ENCODE results near the gene ZNF710.
"Not testable (repeated sequence)": the region's sequence is repeated elsewhere in the genome, so short reads cannot be mapped to it uniquely, and the experiment has no call there.

The ZNF710 gene

DNA sequence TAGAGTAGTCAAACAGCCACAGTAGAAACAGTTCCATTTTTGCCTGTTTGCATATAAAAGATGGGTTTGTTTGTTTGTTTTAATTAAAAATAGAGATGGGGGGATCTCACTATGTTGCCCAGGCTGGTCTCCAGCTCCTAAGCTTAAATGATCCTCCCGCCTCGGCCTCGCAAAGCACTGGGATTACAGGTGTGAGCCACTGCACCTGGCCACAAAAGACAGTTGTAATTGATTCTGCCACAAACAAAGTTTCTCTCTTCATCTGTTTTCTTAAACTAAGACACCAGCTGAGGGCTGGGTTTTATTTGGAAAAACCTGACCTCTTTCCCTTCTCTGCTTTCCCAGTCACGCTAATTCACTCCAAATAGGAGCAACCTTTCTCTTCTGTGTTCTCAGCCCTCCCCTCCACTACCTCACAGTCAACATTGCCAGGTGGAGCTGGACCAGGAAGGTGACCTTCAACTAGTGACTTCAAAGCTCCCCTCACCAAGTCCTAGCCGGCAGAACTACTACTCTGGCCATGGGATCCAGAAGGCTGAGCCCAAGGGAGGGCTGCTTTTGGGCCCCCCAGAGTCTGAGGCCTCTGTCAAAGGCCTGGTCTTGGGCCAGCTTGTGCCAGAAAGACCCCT, 102.7 kb downstream of the ZNF710 start:
- Histone ChIP-seq H3K36me3 (ENCODE audit: control insufficient read depth in 1 of 2, insufficient read depth in 2 of 2, low read length in 2 of 2) (no peaks in the 10 kb centered on the region), H3K27me3 (ENCODE audit: low read depth, low read length) (no peaks in the 10 kb centered on the region), H3K4me1 (ENCODE audit: control insufficient read depth in 1 of 2, insufficient read depth in 2 of 2, low read length in 2 of 2) (peaks cover 9 to 25% of the 10 kb centered on the region in 2 donors), H3K4me3 (ENCODE audit: low read depth in 1 of 2, low read length in 2 of 2) (no peak overlapping the region), H3K9me3 (ENCODE audit: control insufficient read depth in 1 of 2, low read length in 2 of 2) (no peaks in the 10 kb centered on the region), H3K27ac (ENCODE audit: low read length) (peak overlapping the region; percentile 55)

DNA sequence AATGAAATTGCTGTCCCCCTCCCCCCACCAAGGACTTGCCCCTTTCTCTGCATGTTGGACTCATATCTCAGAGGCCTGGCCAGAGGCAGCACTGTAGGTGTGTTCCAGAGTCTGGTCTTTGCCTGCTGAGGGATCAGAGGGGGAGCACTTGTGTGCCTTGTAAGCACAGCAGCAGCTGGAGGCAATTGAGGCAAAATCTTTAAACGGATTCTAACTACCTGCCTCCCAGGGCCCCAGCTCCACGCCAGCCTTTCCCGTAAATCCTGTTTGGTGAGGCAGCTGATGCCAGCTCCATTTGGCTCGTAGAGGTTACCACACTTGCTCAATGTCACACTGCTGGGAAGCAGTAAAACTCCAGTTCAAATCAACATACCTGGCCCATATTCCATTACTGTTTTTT, 103.4 kb downstream of the ZNF710 start:
- H3K4me3 ChIP-seq (ENCODE audit: low read depth in 1 of 2, low read length in 2 of 2), result no peak overlapping the region
- H3K9me3 ChIP-seq (ENCODE audit: control insufficient read depth in 1 of 2, low read length in 2 of 2), result no peaks in the 10 kb centered on the region
- H3K36me3 ChIP-seq (ENCODE audit: control insufficient read depth in 1 of 2, insufficient read depth in 2 of 2, low read length in 2 of 2), result no peaks in the 10 kb centered on the region
- H3K27me3 ChIP-seq (ENCODE audit: low read depth, low read length), result no peaks in the 10 kb centered on the region
- H3K4me1 ChIP-seq (ENCODE audit: control insufficient read depth in 1 of 2, insufficient read depth in 2 of 2, low read length in 2 of 2), result peaks cover 9 to 23% of the 10 kb centered on the region in 2 donors
- H3K27ac ChIP-seq (ENCODE audit: low read length), result peak overlapping the region; percentile 55

DNA sequence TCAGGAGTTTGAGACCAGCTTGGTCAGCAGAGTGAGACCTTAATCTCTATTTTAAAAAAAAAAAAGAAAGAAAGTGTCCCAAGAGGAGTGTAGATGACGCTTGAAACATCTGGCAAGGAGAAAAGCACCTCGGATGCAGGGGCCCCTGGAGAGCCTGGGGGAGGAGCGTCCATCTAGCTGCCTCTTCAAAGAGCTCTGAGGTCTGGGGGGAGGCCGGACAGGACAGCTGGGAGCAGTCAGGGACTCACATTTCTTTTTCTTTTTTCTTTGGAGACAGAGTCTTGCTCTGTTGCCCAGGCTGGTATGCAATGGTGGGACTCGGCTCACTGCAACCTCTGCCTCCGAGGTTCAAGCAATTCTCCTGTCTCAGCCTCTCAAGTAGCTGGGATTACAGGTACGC, 104.4 kb downstream of the ZNF710 start:
- Histone ChIP-seq H3K4me3 (ENCODE audit: low read depth in 1 of 2, low read length in 2 of 2) (no peak overlapping the region), H3K27ac (ENCODE audit: low read length) (no peak overlapping the region), H3K36me3 (ENCODE audit: control insufficient read depth in 1 of 2, insufficient read depth in 2 of 2, low read length in 2 of 2) (no peaks in the 10 kb centered on the region), H3K4me1 (ENCODE audit: control insufficient read depth in 1 of 2, insufficient read depth in 2 of 2, low read length in 2 of 2) (peaks cover 8 to 15% of the 10 kb centered on the region in 2 donors), H3K9me3 (ENCODE audit: control insufficient read depth in 1 of 2, low read length in 2 of 2) (no peaks in the 10 kb centered on the region), H3K27me3 (ENCODE audit: low read depth, low read length) (no peaks in the 10 kb centered on the region)

DNA sequence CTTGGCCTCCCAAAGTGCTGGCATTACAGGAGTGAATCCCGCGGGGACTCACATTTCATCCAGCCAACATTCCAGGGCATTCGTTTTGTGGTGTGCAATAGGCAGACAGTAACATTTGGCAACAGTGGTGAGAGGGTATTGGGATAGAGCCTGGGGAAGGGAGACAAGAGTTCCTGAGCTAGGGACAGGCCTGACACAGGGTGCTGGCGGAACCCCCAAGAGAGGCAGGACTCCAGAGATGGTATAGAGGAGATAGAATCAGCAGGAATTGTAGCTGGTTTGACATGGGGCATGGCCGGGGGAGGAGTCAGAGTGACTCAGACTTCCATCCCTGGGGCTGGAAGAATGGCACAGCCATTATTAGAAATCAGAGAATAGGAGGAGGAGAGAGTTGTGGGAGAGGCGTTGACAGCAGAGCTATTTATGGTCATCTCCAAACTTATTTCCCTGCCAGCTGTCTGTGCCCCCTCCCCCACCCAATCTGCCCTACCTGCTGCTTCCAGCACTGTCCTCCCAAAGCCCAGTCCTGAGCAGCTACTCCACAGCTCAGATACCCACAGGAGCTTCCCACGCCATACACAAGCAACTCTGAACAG, 105.5 kb downstream of the ZNF710 start:
- Histone ChIP-seq H3K36me3 (ENCODE audit: control insufficient read depth in 1 of 2, insufficient read depth in 2 of 2, low read length in 2 of 2) (no peaks in the 10 kb centered on the region), H3K27ac (ENCODE audit: low read length) (peak overlapping the region; percentile 83)

DNA sequence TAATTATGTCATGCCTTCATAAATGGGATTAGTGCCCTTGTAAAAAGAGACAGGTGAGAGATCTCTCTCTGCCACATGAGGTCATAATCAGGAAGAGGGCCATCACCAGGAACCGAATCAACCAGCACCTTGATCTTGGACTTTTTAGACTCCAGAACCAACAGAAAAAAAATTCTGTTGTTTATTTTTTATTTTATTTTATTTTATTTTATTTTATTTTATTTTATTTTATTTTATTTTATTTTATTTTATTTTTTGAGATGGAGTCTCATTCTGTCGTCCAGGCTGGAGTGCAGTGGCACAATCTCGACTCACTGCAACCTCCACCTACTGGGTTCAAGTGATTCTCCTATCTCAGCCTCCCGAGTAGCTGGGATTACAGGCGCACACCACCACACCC, 106.9 kb downstream of the ZNF710 start:
- H3K36me3 ChIP-seq (ENCODE audit: control insufficient read depth in 1 of 2, insufficient read depth in 2 of 2, low read length in 2 of 2); H3K27me3 ChIP-seq (ENCODE audit: low read depth, low read length); H3K27ac ChIP-seq (ENCODE audit: low read length); H3K4me3 ChIP-seq (ENCODE audit: low read depth in 1 of 2, low read length in 2 of 2); H3K4me1 ChIP-seq (ENCODE audit: control insufficient read depth in 1 of 2, insufficient read depth in 2 of 2, low read length in 2 of 2); H3K9me3 ChIP-seq (ENCODE audit: control insufficient read depth in 1 of 2, low read length in 2 of 2): not testable (repeated sequence)

More for the DNA sequence above, 105.5 kb downstream of the ZNF710 start:
- Histone ChIP-seq H3K9me3 (ENCODE audit: control insufficient read depth in 1 of 2, low read length in 2 of 2) (no peaks in the 10 kb centered on the region), H3K27me3 (ENCODE audit: low read depth, low read length) (no peaks in the 10 kb centered on the region), H3K4me1 (ENCODE audit: control insufficient read depth in 1 of 2, insufficient read depth in 2 of 2, low read length in 2 of 2) (peaks cover 0 to 5% of the 10 kb centered on the region in 2 donors), H3K4me3 (ENCODE audit: low read depth in 1 of 2, low read length in 2 of 2) (no peak overlapping the region)

DNA sequence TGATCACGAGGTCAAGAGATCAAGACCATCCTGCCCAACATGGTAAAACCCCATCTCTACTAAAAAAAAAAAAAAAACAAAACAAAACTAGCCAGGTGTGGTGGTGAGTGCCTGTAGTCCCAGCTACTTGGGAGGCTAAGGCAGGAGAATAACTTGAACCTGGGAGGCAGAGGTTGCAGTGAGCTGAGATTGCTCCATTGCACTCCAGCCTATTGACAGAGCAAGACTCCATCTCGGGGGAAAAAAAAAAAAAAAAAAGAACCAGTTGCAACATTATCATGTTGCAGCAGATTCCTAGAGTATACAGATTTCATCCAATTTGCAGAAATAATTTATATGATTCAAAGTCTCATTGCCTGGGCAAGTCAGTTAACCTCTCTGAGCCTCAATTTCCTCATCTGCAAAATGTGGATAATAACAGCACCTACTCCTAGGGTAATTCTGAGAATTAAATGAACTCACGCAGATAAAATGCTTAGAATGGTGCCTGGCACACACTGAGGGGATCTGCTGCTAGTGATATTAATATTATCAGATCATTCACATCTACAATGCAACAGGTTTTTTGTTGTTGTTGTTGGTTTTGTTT, 108.1 kb downstream of the ZNF710 start:
- not testable (repeated sequence) for H3K4me3 ChIP-seq (ENCODE audit: low read depth in 1 of 2, low read length in 2 of 2); H3K27me3 ChIP-seq (ENCODE audit: low read depth, low read length); H3K36me3 ChIP-seq (ENCODE audit: control insufficient read depth in 1 of 2, insufficient read depth in 2 of 2, low read length in 2 of 2); H3K27ac ChIP-seq (ENCODE audit: low read length); H3K4me1 ChIP-seq (ENCODE audit: control insufficient read depth in 1 of 2, insufficient read depth in 2 of 2, low read length in 2 of 2); H3K9me3 ChIP-seq (ENCODE audit: control insufficient read depth in 1 of 2, low read length in 2 of 2)

DNA sequence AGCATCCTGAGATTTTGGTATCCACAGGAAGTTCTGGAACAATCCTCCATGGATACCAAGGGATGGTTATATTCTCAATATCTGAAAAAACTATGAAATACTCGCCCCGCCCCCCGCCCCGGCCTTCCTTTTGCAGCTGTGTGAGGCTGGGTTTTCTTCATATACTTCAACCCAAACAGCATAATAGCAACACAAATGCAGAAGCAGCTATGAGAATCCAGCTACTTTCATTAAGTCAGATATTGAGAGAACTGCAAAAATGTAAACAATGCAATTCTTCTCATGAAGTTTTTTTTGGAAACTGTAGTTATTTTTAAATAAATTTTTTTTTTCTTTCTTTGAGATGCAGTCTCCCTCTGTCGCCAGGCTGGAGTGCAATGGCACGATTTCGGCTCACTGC, 112.0 kb downstream of the ZNF710 start:
- Histone ChIP-seq H3K27me3 (ENCODE audit: low read depth, low read length) (no peaks in the 10 kb centered on the region), H3K4me3 (ENCODE audit: low read depth in 1 of 2, low read length in 2 of 2) (no peak overlapping the region), H3K36me3 (ENCODE audit: control insufficient read depth in 1 of 2, insufficient read depth in 2 of 2, low read length in 2 of 2) (no peaks in the 10 kb centered on the region), H3K9me3 (ENCODE audit: control insufficient read depth in 1 of 2, low read length in 2 of 2) (peaks cover 7 to 9% of the 10 kb centered on the region in 2 donors), H3K4me1 (ENCODE audit: control insufficient read depth in 1 of 2, insufficient read depth in 2 of 2, low read length in 2 of 2) (no peaks in the 10 kb centered on the region), H3K27ac (ENCODE audit: low read length) (no peak overlapping the region)

DNA sequence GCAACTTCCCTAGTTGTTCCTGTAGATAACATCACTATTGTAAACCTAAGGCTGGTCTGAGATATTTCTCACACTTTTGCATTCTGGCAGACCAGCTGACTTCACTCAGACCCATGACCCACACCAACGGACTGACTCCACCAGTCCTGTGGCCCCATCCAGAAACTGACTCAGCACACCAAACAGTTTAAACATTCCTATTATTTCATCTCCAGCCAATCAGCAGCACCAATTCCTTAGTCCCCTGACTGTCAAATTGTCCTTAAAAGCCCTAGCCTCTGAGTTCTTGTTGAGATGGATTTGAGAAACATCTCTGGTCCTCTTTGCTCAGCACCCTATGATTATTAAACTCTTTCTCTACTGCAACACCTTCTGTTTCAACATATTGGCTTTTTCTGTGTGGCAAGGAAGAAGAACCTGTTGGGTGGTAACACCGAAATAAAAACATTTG, 113.4 kb downstream of the ZNF710 start:
- no peak overlapping the region for H3K4me3 ChIP-seq (ENCODE audit: low read depth in 1 of 2, low read length in 2 of 2)
- H3K27me3 ChIP-seq (ENCODE audit: low read depth, low read length), result no peaks in the 10 kb centered on the region
- H3K36me3 ChIP-seq (ENCODE audit: control insufficient read depth in 1 of 2, insufficient read depth in 2 of 2, low read length in 2 of 2), result no peaks in the 10 kb centered on the region
- H3K9me3 ChIP-seq (ENCODE audit: control insufficient read depth in 1 of 2, low read length in 2 of 2), result peaks cover 7 to 9% of the 10 kb centered on the region in 2 donors
- no peaks in the 10 kb centered on the region for H3K4me1 ChIP-seq (ENCODE audit: control insufficient read depth in 1 of 2, insufficient read depth in 2 of 2, low read length in 2 of 2)
- H3K27ac ChIP-seq (ENCODE audit: low read length), result no peak overlapping the region

DNA sequence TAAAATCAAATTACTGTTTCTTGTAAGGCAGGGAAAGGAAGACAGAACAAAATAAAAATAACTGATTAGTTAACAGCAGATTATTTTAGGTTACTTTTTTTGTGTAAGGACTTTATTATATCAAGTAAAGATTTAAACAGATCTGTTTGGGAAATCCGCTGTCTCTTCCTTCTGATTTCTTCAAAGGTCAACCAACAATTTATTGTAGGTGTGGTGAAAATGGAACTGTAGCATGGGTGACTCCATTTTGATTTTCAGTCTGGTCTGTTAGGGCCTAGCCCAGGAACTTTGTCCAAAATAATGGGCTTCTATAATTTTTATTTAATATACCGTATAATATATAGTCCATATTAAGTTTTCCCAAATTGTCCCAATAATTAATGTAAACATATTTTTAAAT, 114.7 kb downstream of the ZNF710 start:
- H3K27me3 ChIP-seq (ENCODE audit: low read depth, low read length), result no peaks in the 10 kb centered on the region
- H3K4me3 ChIP-seq (ENCODE audit: low read depth in 1 of 2, low read length in 2 of 2), result no peak overlapping the region
- peaks cover 7 to 9% of the 10 kb centered on the region in 2 donors for H3K9me3 ChIP-seq (ENCODE audit: control insufficient read depth in 1 of 2, low read length in 2 of 2)
- no peak overlapping the region for H3K27ac ChIP-seq (ENCODE audit: low read length)
- no peaks in the 10 kb centered on the region for H3K36me3 ChIP-seq (ENCODE audit: control insufficient read depth in 1 of 2, insufficient read depth in 2 of 2, low read length in 2 of 2)
- no peaks in the 10 kb centered on the region for H3K4me1 ChIP-seq (ENCODE audit: control insufficient read depth in 1 of 2, insufficient read depth in 2 of 2, low read length in 2 of 2)

DNA sequence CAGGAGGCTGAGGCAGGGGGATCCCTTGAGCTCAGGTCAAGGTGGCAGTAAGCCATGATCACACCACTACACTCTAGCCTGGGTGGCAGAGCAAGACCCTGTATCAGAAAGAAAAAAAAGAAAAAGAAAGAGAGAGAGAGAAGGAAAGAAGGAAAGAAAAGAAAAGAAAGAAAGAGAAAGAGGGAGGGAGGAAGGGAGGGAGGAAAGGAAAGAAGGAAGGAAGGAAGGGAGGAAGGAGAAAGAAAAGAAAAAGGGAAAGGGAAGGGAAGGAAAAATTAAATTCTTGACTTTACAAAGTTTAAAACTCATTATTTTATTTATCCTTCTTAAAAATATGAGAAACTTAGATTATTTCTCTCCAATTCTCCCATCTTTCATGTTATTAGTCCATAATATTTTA, 118.2 kb downstream of the ZNF710 start:
- H3K27me3 ChIP-seq (ENCODE audit: low read depth, low read length), result no peaks in the 10 kb centered on the region
- no peaks in the 10 kb centered on the region for H3K36me3 ChIP-seq (ENCODE audit: control insufficient read depth in 1 of 2, insufficient read depth in 2 of 2, low read length in 2 of 2)
- H3K4me1 ChIP-seq (ENCODE audit: control insufficient read depth in 1 of 2, insufficient read depth in 2 of 2, low read length in 2 of 2), result no peaks in the 10 kb centered on the region
- no peak overlapping the region for H3K4me3 ChIP-seq (ENCODE audit: low read depth in 1 of 2, low read length in 2 of 2)
- H3K9me3 ChIP-seq (ENCODE audit: control insufficient read depth in 1 of 2, low read length in 2 of 2), result peaks cover 4 to 7% of the 10 kb centered on the region in 2 donors
- no peak overlapping the region for H3K27ac ChIP-seq (ENCODE audit: low read length)

DNA sequence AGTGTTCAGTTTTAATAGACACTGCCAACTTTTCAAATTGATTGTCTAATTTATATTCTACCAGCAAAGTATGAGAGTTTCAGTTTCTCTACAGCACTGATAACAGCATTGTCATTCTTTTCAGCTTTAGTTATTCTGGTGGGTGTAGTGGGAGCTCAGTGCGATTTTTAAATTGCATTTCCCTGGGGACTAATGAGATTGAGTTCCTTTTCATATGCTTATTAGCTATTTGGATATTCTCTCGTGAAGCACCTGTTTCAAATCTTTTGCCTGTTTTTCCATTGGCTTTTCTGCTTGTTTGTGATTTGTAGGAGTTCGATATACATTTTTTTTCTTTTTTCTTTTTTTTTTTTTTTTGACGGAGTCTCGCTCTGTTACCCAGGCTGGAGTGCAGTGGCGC, 120.0 kb downstream of the ZNF710 start:
- H3K27ac ChIP-seq (ENCODE audit: low read length), result no peak overlapping the region
- H3K36me3 ChIP-seq (ENCODE audit: control insufficient read depth in 1 of 2, insufficient read depth in 2 of 2, low read length in 2 of 2), result no peaks in the 10 kb centered on the region
- H3K9me3 ChIP-seq (ENCODE audit: control insufficient read depth in 1 of 2, low read length in 2 of 2), result no peaks in the 10 kb centered on the region
- H3K4me3 ChIP-seq (ENCODE audit: low read depth in 1 of 2, low read length in 2 of 2), result no peak overlapping the region
- no peaks in the 10 kb centered on the region for H3K4me1 ChIP-seq (ENCODE audit: control insufficient read depth in 1 of 2, insufficient read depth in 2 of 2, low read length in 2 of 2)
- H3K27me3 ChIP-seq (ENCODE audit: low read depth, low read length), result no peaks in the 10 kb centered on the region
